GM23248 (cell line): ENCODE measurements around the gene TCF4.

Source experiments
- EZH2 ChIP-seq: fragments of 200-600 bp; sonication (generic); IDR thresholded peaks from 2 replicates; pipeline ENCODE4 v1.6.1; 2018; ENCODE audit warnings: antibody characterized with exemption, mild to moderate bottlenecking; ENCODE audit not compliant: insufficient read depth, poor library complexity, severe bottlenecking
- EZH2phosphoT487 ChIP-seq: fragments of 200-600 bp; sonication (generic); IDR thresholded peaks from 2 replicates; pipeline ENCODE4 v1.6.1; 2018; ENCODE audit warnings: antibody characterized with exemption, moderate library complexity, mild to moderate bottlenecking, low read depth; ENCODE audit not compliant: insufficient read depth

- no peak for TF ChIP-seq EZH2phosphoT487
- TF ChIP-seq EZH2 = no peak
Measured at GRCh38 chr18:55427951-55428350, 160.0 kb downstream of the TCF4 start.
